Nephron progenitor cell (in vitro differentiated cells): ENCODE data around the gene MKS1.

Experiments used
- DNase-seq: peaks from one replicate; pipeline ENCODE4 v3.0.0; 2021
- H3K27ac Mint-ChIP-seq: 2 replicates; pipeline ENCODE4 v1.8.0; 2021; ENCODE audit warnings: mild to moderate bottlenecking, moderate library complexity, mixed read lengths
- H3K27me3 Mint-ChIP-seq: 2 replicates; pipeline ENCODE4 v1.8.0; 2021; ENCODE audit warnings: mild to moderate bottlenecking, low read depth, mixed read lengths; ENCODE audit not compliant: poor library complexity
- H3K36me3 Mint-ChIP-seq: 2 replicates; pipeline ENCODE4 v1.8.0; 2021; ENCODE audit warnings: low read depth, mixed read lengths
- H3K4me1 Mint-ChIP-seq: 2 replicates; pipeline ENCODE4 v1.8.0; 2021; ENCODE audit warnings: mixed read lengths
- H3K4me3 Mint-ChIP-seq: 2 replicates; pipeline ENCODE4 v1.8.0; 2021; ENCODE audit warnings: mild to moderate bottlenecking, moderate library complexity, mixed read lengths
- H3K9me3 Mint-ChIP-seq: 2 replicates; pipeline ENCODE4 v1.8.0; 2021; ENCODE audit warnings: mild to moderate bottlenecking, moderate library complexity, mixed read lengths
- CTCF ChIP-seq: fragments of 200-600 bp; sonication (generic); IDR thresholded peaks from 2 replicates; pipeline ENCODE4 v1.5.0; 2021; ENCODE audit warnings: antibody characterized with exemption

Gene MKS1

GRCh38 chr17:58219007-58219788 is at the start of gene MKS1:
Gene MKS1 (minus strand): TSS chr17:58219255. CDS start chr17:58219230, 25 bp downstream.
- Mint-ChIP-seq H3K4me1 (peaks cover 14% of the 10 kb centered on the region), H3K27ac (peak within 1 kb of the TSS; percentile 80), H3K36me3 (peaks cover 7% of the 10 kb centered on the region), H3K4me3 (peak within 1 kb of the TSS; percentile 97), H3K9me3 (peaks cover 3% of the 10 kb centered on the region), H3K27me3 (peaks cover 20% of the 10 kb centered on the region)
- TF ChIP-seq CTCF: peak; percentile 68
- peak; percentile 98 for DNase-seq

GRCh38 chr17:58268326-58268725 is 49.3 kb upstream of the MKS1 start:
- peaks cover 56% of the 10 kb centered on the region for H3K27me3 Mint-ChIP-seq
- peak overlapping the region; percentile 57 for H3K27ac Mint-ChIP-seq
- no peaks in the 10 kb centered on the region for H3K4me1 Mint-ChIP-seq
- no peaks in the 10 kb centered on the region for H3K36me3 Mint-ChIP-seq
- DNase-seq: no peak
- TF ChIP-seq CTCF: no peak
- H3K9me3 Mint-ChIP-seq: peaks cover 4% of the 10 kb centered on the region
- H3K4me3 Mint-ChIP-seq: no peak overlapping the region

- no peaks in the 10 kb centered on the region for H3K4me1 Mint-ChIP-seq
- no peaks in the 10 kb centered on the region for H3K36me3 Mint-ChIP-seq
- TF ChIP-seq CTCF: no peak
- no peak overlapping the region for H3K4me3 Mint-ChIP-seq
- DNase-seq: no peak
- peaks cover 60% of the 10 kb centered on the region for H3K27me3 Mint-ChIP-seq
- H3K27ac Mint-ChIP-seq: peak overlapping the region; percentile 57
- peaks cover 4% of the 10 kb centered on the region for H3K9me3 Mint-ChIP-seq
Measured at GRCh38 chr17:58267347-58268324, 48.6 kb upstream of the MKS1 start.

- H3K27ac Mint-ChIP-seq: no peak overlapping the region
- no peak overlapping the region for H3K4me3 Mint-ChIP-seq
- no peaks in the 10 kb centered on the region for H3K36me3 Mint-ChIP-seq
- H3K27me3 Mint-ChIP-seq: peaks cover 67% of the 10 kb centered on the region
- H3K4me1 Mint-ChIP-seq: no peaks in the 10 kb centered on the region
- TF ChIP-seq CTCF: no peak
- H3K9me3 Mint-ChIP-seq: peaks cover 5% of the 10 kb centered on the region
- no peak for DNase-seq
Measured at GRCh38 chr17:58265902-58266875, 47.1 kb upstream of the MKS1 start.

- DNase-seq: no peak
- no peak for TF ChIP-seq CTCF
- Mint-ChIP-seq H3K9me3 (peaks cover 12% of the 10 kb centered on the region), H3K27ac (no peak overlapping the region), H3K4me3 (no peak overlapping the region), H3K36me3 (no peaks in the 10 kb centered on the region), H3K27me3 (peaks cover 70% of the 10 kb centered on the region), H3K4me1 (no peaks in the 10 kb centered on the region)
Measured at GRCh38 chr17:58265271-58265670, 46.2 kb upstream of the MKS1 start.
